ENCODE results near the gene PLXNA1.

- no peak for TF ChIP-seq ZNF565 (CRISPR knock-in tag; conservative IDR thresholded peaks at IDR 0.05; ENCODE audit: low read depth)
- TF ChIP-seq, protein P1, sequence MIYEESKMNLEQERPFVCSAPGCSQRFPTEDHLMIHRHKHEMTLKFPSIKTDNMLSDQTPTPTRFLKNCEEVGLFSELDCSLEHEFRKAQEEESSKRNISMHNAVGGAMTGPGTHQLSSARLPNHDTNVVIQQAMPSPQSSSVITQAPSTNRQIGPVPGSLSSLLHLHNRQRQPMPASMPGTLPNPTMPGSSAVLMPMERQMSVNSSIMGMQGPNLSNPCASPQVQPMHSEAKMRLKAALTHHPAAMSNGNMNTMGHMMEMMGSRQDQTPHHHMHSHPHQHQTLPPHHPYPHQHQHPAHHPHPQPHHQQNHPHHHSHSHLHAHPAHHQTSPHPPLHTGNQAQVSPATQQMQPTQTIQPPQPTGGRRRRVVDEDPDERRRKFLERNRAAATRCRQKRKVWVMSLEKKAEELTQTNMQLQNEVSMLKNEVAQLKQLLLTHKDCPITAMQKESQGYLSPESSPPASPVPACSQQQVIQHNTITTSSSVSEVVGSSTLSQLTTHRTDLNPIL (CRISPR knock-in tag; IDR thresholded peaks at IDR 0.05; ENCODE audit: low read depth): no peak
- no peak for TF ChIP-seq GLIS3 (CRISPR knock-in tag; IDR thresholded peaks at IDR 0.05)
- no peak for TF ChIP-seq ZNF8 (CRISPR knock-in tag; IDR thresholded peaks at IDR 0.05)
- TF ChIP-seq PATZ1 (CRISPR knock-in tag; IDR thresholded peaks at IDR 0.05; ENCODE audit: borderline replicate concordance): no peak
- no peak for TF ChIP-seq POU6F1 (CRISPR knock-in tag; IDR thresholded peaks at IDR 0.05; ENCODE audit: borderline replicate concordance, low read depth)
- TF ChIP-seq ZFP30 (CRISPR knock-in tag; IDR thresholded peaks at IDR 0.05): no peak
These were observed 47.8 kb downstream of the PLXNA1 start for GRCh38 chr3:127030508-127031412.
